22Rv1 (cell line): ENCODE data around the gene P4HB.

Experiments used
- CTCF ChIP-seq: fragments of 450-650 bp; IDR thresholded peaks from 2 replicates; pipeline ENCODE4 v1.5.1; 2017; ENCODE audit warnings: mild to moderate bottlenecking
- ZFX ChIP-seq: fragments of 450-650 bp; IDR thresholded peaks from 2 replicates; pipeline ENCODE4 v1.6.1; 2017; ENCODE audit warnings: antibody characterized with exemption, borderline replicate concordance

- TF ChIP-seq CTCF (no peak), ZFX (no peak)
Measured at GRCh38 chr17:81815646-81815986, 44.7 kb downstream of the P4HB start.
